Immature natural killer cell (primary cell): Measurements from ENCODE around the gene KIAA1217. TPM values are rescaled to one million over a fixed set of nuclear protein-coding genes. Genes with fewer than 3 reads are reported as not detected.

Experiments used
- DNase-seq, 3 donors: peaks; one replicate each; pipeline ENCODE4 v3.0.0; 2022; ENCODE audit warnings: mixed read lengths in 1 of 3
- H3K27ac Mint-ChIP-seq, 6 donors: one replicate each; pipeline ENCODE4 v1.8.0; 2020; ENCODE audit warnings: mixed read lengths in 6 of 6, mild to moderate bottlenecking in 5 of 6, inconsistent platforms in 4 of 6, moderate library complexity in 3 of 6
- H3K27me3 Mint-ChIP-seq, 3 donors: one replicate each; pipeline ENCODE4 v1.8.0; 2020 to 2021; ENCODE audit warnings: low read depth in 3 of 3, mild to moderate bottlenecking in 3 of 3, mixed read lengths in 3 of 3, moderate library complexity in 3 of 3, inconsistent platforms in 1 of 3
- H3K36me3 Mint-ChIP-seq, 3 donors: one replicate each; pipeline ENCODE4 v1.8.0; 2020; ENCODE audit warnings: mixed read lengths in 3 of 3, inconsistent platforms in 2 of 3, mild to moderate bottlenecking in 2 of 3
- H3K4me1 Mint-ChIP-seq, 2 donors: one replicate each; pipeline ENCODE4 v1.8.0; 2020; ENCODE audit warnings: inconsistent platforms in 2 of 2, mild to moderate bottlenecking in 2 of 2, mixed read lengths in 2 of 2, moderate library complexity in 1 of 2
- H3K4me3 Mint-ChIP-seq, 5 donors: one replicate each; pipeline ENCODE4 v1.8.0; 2020; ENCODE audit warnings: mild to moderate bottlenecking in 5 of 5, mixed read lengths in 5 of 5, inconsistent platforms in 3 of 5, moderate library complexity in 3 of 5
- H3K9me3 Mint-ChIP-seq, 6 donors: one replicate each; pipeline ENCODE4 v1.8.0; 2020; ENCODE audit warnings: mild to moderate bottlenecking in 6 of 6, mixed read lengths in 6 of 6, inconsistent platforms in 4 of 6, moderate library complexity in 3 of 6
- polyA plus RNA-seq, 3 donors: library from polyadenylated mRNA; unstranded; fragments of 300-500 nt; fragmentation: Illumina TruSeq; gene quantifications; one replicate each; pipeline ENCODE4 v1.2.3, GENCODE V29; 2021

KIAA1217 gene
- polyA plus RNA-seq, 3 donors from 2014 or later, result not detected

DNA sequence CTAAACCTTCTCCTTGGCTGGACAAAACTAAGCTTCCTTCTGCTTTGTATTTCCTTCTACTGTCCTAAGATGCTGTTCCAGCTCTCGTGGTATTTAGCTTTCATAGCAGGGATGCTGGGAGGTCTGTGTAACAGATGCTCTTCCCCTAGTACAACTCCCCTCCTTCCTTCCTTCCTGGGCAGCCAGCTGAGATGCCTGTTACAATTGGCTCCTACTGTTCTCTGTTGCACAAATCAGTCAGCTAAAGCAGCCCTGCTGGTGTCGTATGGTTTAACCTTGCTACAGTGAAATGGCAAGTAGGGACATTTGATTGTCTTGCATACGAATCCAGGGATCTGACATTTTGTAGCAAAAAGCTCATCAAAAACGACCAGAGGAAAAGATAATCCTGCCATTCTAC lies 371.0 kb downstream of the KIAA1217 start:
- no peak overlapping the region for H3K27ac Mint-ChIP-seq

DNA sequence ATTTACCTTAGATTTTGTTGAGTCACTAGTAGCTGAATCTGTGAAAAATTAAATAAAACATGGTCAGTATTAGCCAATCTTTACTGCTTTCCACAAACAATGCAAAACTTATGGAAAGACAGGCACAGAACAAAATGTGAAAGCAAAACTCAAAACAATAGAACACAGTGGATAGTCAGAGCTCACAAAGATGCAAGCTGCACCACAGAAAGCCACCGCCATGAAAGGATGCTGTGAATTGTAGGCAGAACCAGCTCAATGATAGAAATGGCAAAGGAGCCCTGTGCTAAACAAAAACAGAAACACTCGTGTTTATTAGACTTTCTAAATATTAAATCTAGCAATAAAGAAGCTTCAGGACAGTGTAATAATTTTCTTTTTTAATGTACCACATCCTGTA lies 380.3 kb downstream of the KIAA1217 start:
- Mint-ChIP-seq H3K36me3 (peaks cover 42 to 59% (median 53%) of the 10 kb centered on the region in 3 donors), H3K27me3 (no peaks in the 10 kb centered on the region), H3K4me1 (no peaks in the 10 kb centered on the region), H3K27ac (no peak overlapping the region), H3K9me3 (no peaks in the 10 kb centered on the region), H3K4me3 (no peak overlapping the region)
- no peak for DNase-seq

More for the DNA sequence above, 371.0 kb downstream of the KIAA1217 start:
- H3K4me1 Mint-ChIP-seq, result no peaks in the 10 kb centered on the region
- peaks cover under 1 to 4% (median 2%) of the 10 kb centered on the region in 3 donors for H3K27me3 Mint-ChIP-seq
- H3K4me3 Mint-ChIP-seq, result no peak overlapping the region
- no peaks in the 10 kb centered on the region for H3K9me3 Mint-ChIP-seq
- DNase-seq, result no peak
- peaks cover 3 to 15% (median 9%) of the 10 kb centered on the region in 3 donors for H3K36me3 Mint-ChIP-seq

DNA sequence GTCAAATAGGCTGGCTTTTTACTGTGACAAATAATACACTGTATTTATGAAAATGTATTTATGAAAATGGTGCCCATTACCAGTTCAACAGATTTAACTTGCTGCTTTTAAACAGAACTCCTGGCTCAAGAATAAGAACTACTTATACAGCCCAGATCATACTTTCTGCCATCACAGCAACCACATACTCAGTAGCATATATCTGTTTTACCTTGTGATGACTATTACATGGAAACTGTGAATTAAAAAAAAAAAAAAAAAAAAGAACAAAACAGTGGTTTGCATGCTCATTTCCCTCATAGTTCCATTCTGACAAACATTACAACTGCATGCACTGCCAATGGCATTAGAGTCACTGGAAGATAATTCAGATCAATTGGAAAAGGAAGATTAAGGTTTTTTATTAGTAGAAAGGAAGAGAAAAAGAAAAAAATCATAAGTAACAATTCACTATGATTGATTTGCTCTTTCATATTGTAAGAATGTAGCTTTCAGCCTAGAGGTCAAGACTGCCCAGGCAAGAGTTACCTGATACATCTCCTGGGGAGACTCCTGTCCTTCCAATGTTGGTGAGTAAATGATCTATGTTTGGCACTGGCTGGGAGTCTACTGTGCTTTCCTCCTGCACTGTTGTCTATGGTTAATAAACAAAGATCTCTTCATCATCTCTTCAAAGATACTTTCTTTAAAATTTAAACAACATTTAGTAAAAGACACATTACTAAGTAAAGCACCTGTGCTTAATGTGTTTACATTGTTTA lies 381.9 kb downstream of the KIAA1217 start:
- Mint-ChIP-seq H3K36me3 (peaks cover 46 to 51% (median 47%) of the 10 kb centered on the region in 3 donors), H3K27ac (no peak overlapping the region), H3K9me3 (no peaks in the 10 kb centered on the region), H3K27me3 (no peaks in the 10 kb centered on the region), H3K4me3 (no peak overlapping the region), H3K4me1 (no peaks in the 10 kb centered on the region)
- DNase-seq, result no peak

DNA sequence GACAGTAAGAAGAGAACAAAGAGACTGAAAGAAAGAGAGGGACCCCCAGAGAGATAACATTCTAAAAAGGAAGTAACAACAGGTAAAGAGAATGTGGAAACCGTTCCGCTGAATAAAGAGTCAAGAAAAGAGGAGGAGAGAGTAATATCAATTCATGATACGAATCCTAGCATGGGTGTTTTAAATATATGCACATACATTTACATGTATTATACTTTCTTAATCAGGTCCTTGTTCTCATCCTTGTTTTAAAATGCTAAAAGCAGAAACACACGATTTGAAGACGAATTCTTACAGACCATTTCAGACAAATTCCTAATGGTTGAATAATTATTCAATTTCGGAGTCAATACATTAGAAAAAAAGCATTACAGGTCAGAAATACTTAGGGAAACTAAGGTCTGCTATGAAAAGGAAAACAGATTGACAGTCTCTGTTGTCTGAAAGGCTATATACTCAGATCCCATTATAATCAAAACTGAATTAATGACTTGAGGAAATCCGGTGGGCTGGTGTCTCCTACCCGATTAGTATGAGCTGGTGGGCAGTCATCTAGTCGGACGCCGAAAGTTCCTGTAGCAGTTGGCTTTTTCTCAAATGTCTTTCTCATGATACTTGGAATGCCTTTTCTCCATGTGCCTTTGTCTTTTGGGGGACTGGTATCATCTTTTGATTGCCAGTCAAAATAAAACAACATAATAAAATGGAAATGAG lies 387.4 kb downstream of the KIAA1217 start:
- no peak overlapping the region for H3K27ac Mint-ChIP-seq
- peaks cover 2 to 6% of the 10 kb centered on the region in 2 donors for H3K4me1 Mint-ChIP-seq
- no peak overlapping the region for H3K4me3 Mint-ChIP-seq
- peaks cover 50 to 57% (median 54%) of the 10 kb centered on the region in 3 donors for H3K36me3 Mint-ChIP-seq
- no peaks in the 10 kb centered on the region for H3K9me3 Mint-ChIP-seq
- no peak for DNase-seq
- H3K27me3 Mint-ChIP-seq, result peaks cover 0 to 2% (median 0%) of the 10 kb centered on the region in 3 donors

DNA sequence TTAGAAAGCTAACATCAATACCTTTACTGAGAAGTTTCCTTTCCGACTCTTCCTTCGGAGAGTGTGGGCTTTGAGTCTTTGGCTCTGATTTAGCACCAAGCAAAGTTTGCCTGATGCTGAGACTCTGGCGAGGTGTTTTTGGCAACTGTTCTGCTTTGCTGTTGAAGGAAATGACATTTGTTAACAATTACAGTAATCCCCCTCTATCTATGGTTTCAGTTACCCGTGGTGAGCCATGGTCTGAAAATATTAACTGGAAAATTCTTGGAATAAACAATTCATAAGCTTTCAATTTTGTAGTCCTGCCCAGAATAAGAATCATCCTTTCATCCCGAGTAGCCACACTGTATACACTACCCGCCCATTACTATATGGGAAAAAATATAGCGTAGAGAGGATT lies 388.5 kb downstream of the KIAA1217 start:
- no peak overlapping the region for H3K4me3 Mint-ChIP-seq
- H3K27ac Mint-ChIP-seq, result no peak overlapping the region
- DNase-seq, result no peak
- no peaks in the 10 kb centered on the region for H3K9me3 Mint-ChIP-seq
- H3K4me1 Mint-ChIP-seq, result peaks cover 2 to 6% of the 10 kb centered on the region in 2 donors
- peaks cover 0 to 2% (median 0%) of the 10 kb centered on the region in 3 donors for H3K27me3 Mint-ChIP-seq
- peaks cover 48 to 56% (median 52%) of the 10 kb centered on the region in 3 donors for H3K36me3 Mint-ChIP-seq
